HepG2 (cell line): ENCODE measurements around the gene AFF1. TPM values are rescaled to one million over a fixed set of nuclear protein-coding genes. Genes with fewer than 3 reads are reported as not detected.
A peak's percentile ranks its signal among the peaks of the same experiment; 100 is the strongest.

Experiments
- ATAC-seq: fragments of 200-7000 bp; cut with Tn5 transposase; 3 replicates; pipeline ENCODE4 v1.9.1; 2020; ENCODE audit warnings: mild to moderate bottlenecking, moderate library complexity
- BruUV-seq: library from RNA; stranded (reverse); fragments of 400-500 nt; replicated peaks from 2 replicates; lab custom pipeline; 2021; lab: Mats Ljungman, UMichigan
- CTCF ChIA-PET: fragments of 300-600 bp; formaldehyde crosslinking; extraction: SDS; loops from one replicate; lab custom pipeline; 2021; ENCODE audit warnings: low total read pairs, inconsistent platforms, low intra/inter-chr PET ratio; lab: Yijun Ruan, JAX
- POLR2A ChIA-PET: fragments of 350-600 bp; sonication (Branson Sonifier 250); formaldehyde crosslinking; loops from one replicate; lab custom pipeline; 2020; ENCODE audit warnings: antibody characterized with exemption, inconsistent platforms; lab: Yijun Ruan, JAX
- DNase-seq: peaks from one replicate; pipeline ENCODE4 v3.0.0-alpha.2; 2015; ENCODE audit warnings: low spot score
- FAIRE-seq: peaks from 3 replicates; lab custom pipeline; 2011; peaks lifted over from hg19 to GRCh38; lab: Jason Lieb, UNC
- H2AFZ ChIP-seq: one replicate; pipeline ENCODE4 v1.6.1; 2011; ENCODE audit warnings: low read length, inconsistent platforms
- H3K27ac ChIP-seq: fragments of 300-600 bp; 3 replicates; pipeline ENCODE4 v1.8.0; 2011; ENCODE audit warnings: mixed run types, mild to moderate bottlenecking, mixed read lengths, low read length, inconsistent platforms; ENCODE audit not compliant: insufficient read depth; ENCODE audit errors: extremely low read length
- H3K27me3 ChIP-seq, 2 experiments: fragments of 200-600 bp in 1 of 2; 2 replicates in 1 of 2; 3 replicates in 1 of 2; pipeline versions ENCODE4 v1.6.0 to v1.8.0; 2011; ENCODE audit warnings: low read length in 2 of 2, mild to moderate bottlenecking in 2 of 2, moderate library complexity in 2 of 2, inconsistent platforms in 1 of 2; ENCODE audit not compliant: insufficient read depth in 2 of 2, control insufficient read depth in 1 of 2
- H3K36me3 ChIP-seq, 2 experiments: fragments of 200-600 bp in 1 of 2; replicated peaks in 1 of 2; 2 replicates in 1 of 2; 3 replicates in 1 of 2; pipeline versions ENCODE4 v1.5.1 to v1.8.0; 2011; ENCODE audit warnings: low read length in 2 of 2, inconsistent platforms in 1 of 2; ENCODE audit not compliant: insufficient read depth in 2 of 2, control insufficient read depth in 1 of 2
- H3K4me1 ChIP-seq: 2 replicates; pipeline ENCODE4 v1.5.1; 2012; ENCODE audit warnings: low read length, inconsistent platforms; ENCODE audit not compliant: insufficient read depth
- H3K4me2 ChIP-seq: 2 replicates; pipeline ENCODE4 v1.6.0; 2011; ENCODE audit warnings: low read depth, low read length, inconsistent platforms
- H3K4me3 ChIP-seq, 3 experiments: fragments of 200-600 bp in 1 of 3; sonication (generic), shearing (Covaris generic) in 1 of 3; replicated peaks in 1 of 3; 2 replicates each; pipeline ENCODE4 v1.5.1; 2011 to 2016; ENCODE audit warnings: low read length in 3 of 3, inconsistent platforms in 2 of 3, low read depth in 2 of 3, mild to moderate bottlenecking in 2 of 3, control low read depth in 1 of 3, mixed read lengths in 1 of 3; ENCODE audit not compliant: insufficient read depth in 1 of 3
- H3K79me2 ChIP-seq: one replicate; pipeline ENCODE4 v1.6.1; 2011; ENCODE audit warnings: low read length, inconsistent platforms; ENCODE audit not compliant: insufficient read depth
- H3K9ac ChIP-seq: 2 replicates; pipeline ENCODE4 v1.6.0; 2011; ENCODE audit warnings: mild to moderate bottlenecking, low read depth, low read length, inconsistent platforms; ENCODE audit not compliant: insufficient read depth
- H3K9me3 ChIP-seq: 2 replicates; pipeline ENCODE4 v1.5.1; 2012; ENCODE audit warnings: mild to moderate bottlenecking, low read length
- H4K20me1 ChIP-seq: 2 replicates; pipeline ENCODE4 v1.6.0; 2011; ENCODE audit warnings: inconsistent platforms, mild to moderate bottlenecking, low read length, moderate library complexity; ENCODE audit not compliant: insufficient read depth
- MIXL1 ChIP-seq: IDR thresholded peaks from 2 replicates; pipeline ENCODE4 v1.6.1; 2016
- NCOA5 ChIP-seq: sonication (generic); formaldehyde crosslinking; IDR thresholded peaks from 2 replicates; pipeline ENCODE4 v1.4.0; 2020; ENCODE audit warnings: missing genetic modification reagents
- PHB2 ChIP-seq: fragments of 450-650 bp; IDR thresholded peaks from 2 replicates; pipeline ENCODE4 v1.6.1; 2018; ENCODE audit not compliant: partially characterized antibody
- RBM22 ChIP-seq: fragments of 200-400 bp; formaldehyde crosslinking; optimal IDR thresholded peaks from 2 replicates; pipeline ENCODE3; 2017; ENCODE audit warnings: mild to moderate bottlenecking, low read length, moderate library complexity
- ZNF234 ChIP-seq: sonication (generic); formaldehyde crosslinking; conservative IDR thresholded peaks from 2 replicates; pipeline ENCODE4 v1.5.1; 2020; ENCODE audit warnings: mild to moderate bottlenecking, missing genetic modification reagents
- WGBS: methylation state at CpG from one replicate; pipeline ENCODE4 v1.1.6; 2017; ENCODE audit warnings: low lambda C conversion rate; 5-methylcytosine and 5-hydroxymethylcytosine counted together
- in situ Hi-C: cut with HindIII; loops from 2 replicates; pipeline ENCODE4 v1.10.0; 2017; ENCODE audit warnings: low pct_unique_long_range_greater_than_20kb; ENCODE audit not compliant: extremely low pct_ligation_motif_present
- intact Hi-C: fragments of 100-400 bp; cut with micrococcal nuclease; formaldehyde crosslinking; loops from one replicate; pipeline ENCODE4 v1.10.0; 2022; ENCODE audit not compliant: unreplicated experiment
- polyA plus RNA-seq, 8 experiments: library from polyadenylated mRNA; depleted of rRNA in 3 of 8; stranded (reverse) in 7 of 8; unstranded in 1 of 8; fragments of >200 nt; fragmentation: Illumina TruSeq in 4 of 8; extraction: Trizol in 4 of 8; gene quantifications; 2 replicates each; pipeline versions ENCODE4 v1.2.1 to v1.2.3, GENCODE V29; 2011 to 2016; ENCODE audit warnings: low read depth in 4 of 8, missing spikeins in 1 of 8, mixed read lengths in 1 of 8; ENCODE audit not compliant: insufficient read depth in 1 of 8
- total RNA-seq, 5 experiments: library from RNA; depleted of rRNA; stranded (reverse); fragments of >200 nt; fragmentation: Illumina TruSeq; extraction: Trizol; gene quantifications; 2 replicates each; pipeline ENCODE4 v1.2.3, GENCODE V29; 2016; ENCODE audit warnings: low read depth in 1 of 5
- TF ChIP-seq, protein P1 (sequence below): sonication (generic); formaldehyde crosslinking; IDR thresholded peaks from 2 replicates; pipeline ENCODE4 v1.4.0; 2020; ENCODE audit warnings: missing genetic modification reagents, low read depth, mild to moderate bottlenecking, borderline replicate concordance
- TF ChIP-seq, protein P2 (sequence below): sonication (generic); formaldehyde crosslinking; IDR thresholded peaks from 2 replicates; pipeline ENCODE4 v1.5.0; 2020; ENCODE audit warnings: missing genetic modification reagents

AFF1 gene
- total and polyA plus RNA-seq, 2 of the 13 experiments (the other 11 are each of a cell fraction or from before 2014, with no cell fraction given): 15.5 to 15.9 TPM

DNA sequence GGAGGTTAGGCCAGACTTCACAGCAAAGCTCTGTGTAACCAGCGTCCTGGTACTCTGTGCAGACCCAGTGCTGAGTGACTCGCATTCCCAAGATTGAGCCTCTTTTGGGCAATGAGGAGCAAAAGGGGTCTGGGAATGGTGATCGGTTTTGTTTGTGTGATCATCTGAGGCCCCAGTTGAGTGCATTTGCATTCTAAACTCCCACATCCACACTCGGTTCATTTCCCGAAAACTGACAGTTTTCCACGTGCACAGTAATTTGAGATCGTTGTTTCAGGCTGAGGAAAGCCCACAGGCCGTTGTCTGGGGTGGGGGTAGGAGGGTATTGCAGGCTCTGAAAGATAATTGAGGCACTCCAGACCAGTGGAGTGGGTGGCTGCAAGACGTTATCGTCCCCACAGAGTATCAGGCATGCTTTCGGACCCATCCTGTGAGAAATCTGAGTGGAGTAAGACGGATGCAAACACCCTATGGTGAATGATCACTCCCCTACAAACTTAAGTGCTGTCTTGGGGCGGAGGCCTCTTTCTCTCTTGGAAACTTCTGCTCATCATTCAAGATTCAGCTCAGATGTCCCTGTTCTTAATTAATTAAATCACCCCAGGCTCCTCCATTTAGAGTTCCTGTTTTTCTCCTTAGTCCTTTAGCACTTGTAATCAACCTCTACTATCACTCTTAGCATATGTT, 96.1 kb downstream of the AFF1 start:
- peak; percentile 56 for TF ChIP-seq RBM22
- no peak for TF ChIP-seq NCOA5 (CRISPR knock-in tag)
- no peak for TF ChIP-seq ZNF234 (CRISPR knock-in tag)
- TF ChIP-seq, protein P1, sequence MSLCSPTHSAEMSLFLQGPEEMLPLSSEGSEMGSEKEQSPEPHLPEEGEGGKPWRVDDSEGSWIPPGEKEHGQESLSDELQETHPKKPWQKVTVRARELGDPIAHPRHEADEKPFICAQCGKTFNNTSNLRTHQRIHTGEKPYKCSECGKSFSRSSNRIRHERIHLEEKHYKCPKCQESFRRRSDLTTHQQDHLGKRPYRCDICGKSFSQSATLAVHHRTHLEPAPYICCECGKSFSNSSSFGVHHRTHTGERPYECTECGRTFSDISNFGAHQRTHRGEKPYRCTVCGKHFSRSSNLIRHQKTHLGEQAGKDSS (CRISPR knock-in tag): no peak
- TF ChIP-seq, protein P2, sequence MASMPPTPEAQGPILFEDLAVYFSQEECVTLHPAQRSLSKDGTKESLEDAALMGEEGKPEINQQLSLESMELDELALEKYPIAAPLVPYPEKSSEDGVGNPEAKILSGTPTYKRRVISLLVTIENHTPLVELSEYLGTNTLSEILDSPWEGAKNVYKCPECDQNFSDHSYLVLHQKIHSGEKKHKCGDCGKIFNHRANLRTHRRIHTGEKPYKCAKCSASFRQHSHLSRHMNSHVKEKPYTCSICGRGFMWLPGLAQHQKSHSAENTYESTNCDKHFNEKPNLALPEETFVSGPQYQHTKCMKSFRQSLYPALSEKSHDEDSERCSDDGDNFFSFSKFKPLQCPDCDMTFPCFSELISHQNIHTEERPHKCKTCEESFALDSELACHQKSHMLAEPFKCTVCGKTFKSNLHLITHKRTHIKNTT: no peak
- no peak for TF ChIP-seq PHB2
- no peak for TF ChIP-seq MIXL1 (CRISPR knock-in tag)
- no peak for ATAC-seq

More for the DNA sequence above, 96.1 kb downstream of the AFF1 start:
- intact Hi-C loops (no loop called here), in situ Hi-C loops (no loop called here)
- 92% methylated on average over 12 of the region's 13 CpGs for WGBS
- FAIRE-seq (no peak), DNase-seq (no peak)
- Histone ChIP-seq H4K20me1 (peaks cover 15% of the 10 kb centered on the region), H3K36me3 (no peaks in the 10 kb centered on the region), H3K79me2 (peaks cover 84% of the 10 kb centered on the region), H3K27ac (no peak overlapping the region), H3K4me3 (no peak overlapping the region), H3K9ac (no peak overlapping the region), H3K4me1 (peaks cover 45% of the 10 kb centered on the region), H2AFZ (no peak overlapping the region), H3K9me3 (no peaks in the 10 kb centered on the region), H3K4me2 (no peak overlapping the region), H3K27me3 (no peaks in the 10 kb centered on the region)
- POLR2A ChIA-PET: no interaction called here
- CTCF ChIA-PET: no interaction called here
- BruUV-seq: no TSS peak
